NCI-H2107 treated with DMSO at 0.1 percent for 48 hours (cell line): Measurements from ENCODE around the gene SAMD4A.
"Not testable (repeated sequence)": the region's sequence is repeated elsewhere in the genome, so short reads cannot be mapped to it uniquely, and the experiment has no call there.

Source experiments
- DNase-seq: peaks from one replicate; lab custom pipeline; 2025; ENCODE audit not compliant: unreplicated experiment; lab: John Stamatoyannopoulos, UW

The SAMD4A gene

DNA sequence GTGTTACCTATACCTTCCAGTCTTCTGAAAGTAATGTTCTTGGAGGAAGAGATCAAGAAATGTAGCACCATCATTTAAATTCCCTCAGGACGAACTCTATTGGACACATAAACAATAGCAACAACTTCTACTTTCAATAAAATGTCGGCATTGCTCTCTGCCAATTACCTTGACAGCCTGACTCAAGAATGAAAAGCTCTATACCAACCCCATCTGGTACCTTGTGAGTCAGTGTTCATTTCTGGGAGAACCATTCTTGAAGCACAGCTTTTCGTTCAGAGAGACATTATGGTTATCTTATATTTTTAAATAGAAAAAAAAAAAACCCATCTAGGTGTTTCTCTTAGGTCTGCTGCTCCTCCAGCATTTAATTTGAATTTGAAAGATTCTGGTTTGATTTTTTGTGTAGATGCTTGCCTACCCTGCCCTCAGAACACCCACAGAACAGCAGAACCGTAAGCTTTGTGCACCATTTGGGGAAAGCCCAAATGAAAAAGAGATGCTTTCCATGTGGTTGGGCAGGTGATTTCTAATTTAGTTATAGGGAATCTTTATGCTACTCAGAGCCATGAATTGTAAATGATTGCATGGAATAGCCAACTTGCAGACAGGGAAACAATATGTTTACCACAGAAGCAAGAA lies 156.0 kb downstream of the SAMD4A start:
- DNase-seq = no peak

DNA sequence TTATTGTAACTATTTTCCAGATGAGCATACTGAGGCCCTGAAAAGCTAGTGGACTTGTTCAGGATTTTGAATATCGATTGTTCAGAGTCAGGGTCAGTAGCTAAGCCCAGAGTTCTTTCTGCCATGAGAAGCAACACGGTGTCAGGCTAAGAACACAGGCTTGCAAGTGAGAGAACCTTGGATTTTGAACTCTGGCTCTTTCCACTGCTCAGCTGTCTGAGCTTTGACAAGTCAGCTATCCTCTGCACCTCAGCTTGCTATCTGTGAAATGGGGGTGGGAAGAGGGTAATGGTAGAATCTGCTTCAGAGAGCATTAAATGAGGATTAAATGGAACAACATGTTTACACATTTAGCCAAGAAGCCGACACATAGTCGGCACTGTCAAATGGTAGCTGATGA lies 157.2 kb downstream of the SAMD4A start:
- no peak for DNase-seq

DNA sequence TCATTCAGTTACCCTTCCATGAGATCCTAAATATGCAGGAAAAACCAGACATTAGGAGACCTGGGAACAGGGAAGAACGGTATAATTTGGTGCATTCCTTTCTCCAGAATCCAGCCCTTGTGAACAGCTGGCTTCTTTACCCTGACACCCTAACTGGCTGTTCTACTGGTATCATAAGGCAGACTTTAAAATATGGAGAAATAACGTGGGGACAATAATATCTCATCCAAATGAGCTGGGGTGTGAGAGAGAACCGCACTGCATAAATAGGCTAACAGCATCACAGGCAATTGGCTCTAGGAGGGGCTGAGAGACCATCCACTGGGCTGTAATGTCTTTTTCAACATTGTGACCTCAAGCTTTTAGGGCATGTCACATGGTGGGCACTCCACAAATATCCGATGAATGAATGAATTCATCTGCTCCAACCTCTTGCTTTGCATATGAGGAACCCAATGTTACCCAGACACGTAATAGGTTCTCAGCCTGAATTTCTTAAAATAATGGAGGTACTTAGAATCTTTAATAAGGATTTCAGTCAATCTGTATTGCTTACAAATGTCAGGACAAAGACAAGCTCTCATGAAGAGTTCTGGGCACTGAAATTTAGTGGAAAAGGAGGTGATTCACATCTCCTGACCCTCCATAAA lies 157.9 kb downstream of the SAMD4A start:
- DNase-seq = no peak

- no peak for DNase-seq
Measured at GRCh38 chr14:54725998-54726397, 159.1 kb downstream of the SAMD4A start.

DNA sequence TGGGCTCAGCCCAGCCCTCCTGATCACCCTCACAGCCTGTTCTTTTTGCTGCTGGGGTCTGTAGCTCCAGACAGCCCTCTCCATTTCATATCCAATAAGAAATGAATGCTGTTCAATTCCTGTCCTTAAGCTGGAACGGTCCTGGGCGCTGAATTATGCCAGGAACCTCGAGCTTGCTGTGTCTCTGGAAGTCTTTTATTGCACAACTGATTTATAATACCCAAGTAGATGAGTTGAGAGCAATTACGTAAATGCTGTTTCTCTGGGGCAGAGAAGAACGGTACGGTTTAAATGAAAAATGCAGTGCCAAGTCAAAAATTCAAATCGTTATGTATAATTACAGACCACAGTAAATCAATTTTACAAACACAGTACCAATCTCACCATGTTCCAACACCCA lies 161.0 kb downstream of the SAMD4A start:
- DNase-seq = no peak

GRCh38 chr14:54728700-54729527 lies 162.0 kb downstream of the SAMD4A start:
- no peak for DNase-seq

GRCh38 chr14:54730156-54730961 lies 163.4 kb downstream of the SAMD4A start:
- no peak for DNase-seq

- no peak for DNase-seq
Measured at GRCh38 chr14:54734966-54735365, 168.0 kb downstream of the SAMD4A start.

- no peak for DNase-seq
Measured at GRCh38 chr14:54735424-54735823, 168.5 kb downstream of the SAMD4A start.

DNA sequence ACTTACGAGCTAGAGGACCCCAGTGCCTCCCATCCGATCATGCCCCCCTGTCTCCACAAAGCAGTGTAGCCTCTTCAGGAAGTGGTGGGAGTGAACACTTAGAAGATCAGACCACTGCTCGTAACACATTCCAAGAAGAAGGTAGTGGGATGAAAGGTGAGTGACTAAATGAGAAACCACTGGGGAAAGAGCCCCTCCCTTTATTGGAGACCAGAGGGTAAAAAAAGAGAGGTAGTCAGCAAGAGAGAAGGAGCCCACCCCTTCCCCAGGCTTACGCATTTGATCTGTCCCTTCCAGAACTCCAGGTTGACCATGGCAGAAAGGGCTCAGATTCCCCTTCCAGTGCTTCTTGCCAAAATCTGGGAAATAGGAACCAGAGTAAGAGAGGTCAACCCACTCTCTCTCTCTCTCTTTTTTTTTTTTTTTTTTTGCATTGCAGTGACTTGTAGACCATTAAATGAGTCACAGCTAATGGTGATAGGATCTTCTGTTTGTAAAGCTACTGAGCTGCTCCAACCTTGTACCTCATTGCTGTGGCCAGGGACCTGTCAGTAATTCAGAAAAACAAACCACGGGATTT lies 170.3 kb downstream of the SAMD4A start:
- no peak for DNase-seq

- no peak for DNase-seq
Measured at GRCh38 chr14:54738009-54738408, 171.1 kb downstream of the SAMD4A start.

DNA sequence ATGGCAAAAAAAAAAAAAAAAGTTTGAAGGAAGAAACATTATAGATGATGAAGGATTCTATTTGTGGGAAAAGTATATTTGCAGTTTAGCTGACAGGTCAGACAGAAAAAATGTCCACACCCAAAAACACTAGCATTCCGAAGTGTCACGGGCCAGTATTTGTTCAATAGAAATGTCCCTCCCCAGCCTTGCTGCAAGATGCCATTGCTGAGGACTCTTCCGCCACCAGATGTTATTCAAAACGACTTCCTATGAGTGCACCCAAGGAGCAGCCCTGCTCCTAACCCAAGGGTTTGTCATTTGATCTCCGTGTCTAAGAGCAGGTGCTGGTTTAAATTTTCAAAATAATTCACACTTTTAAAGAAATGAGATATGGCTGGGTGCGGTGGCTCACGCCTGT lies 172.6 kb downstream of the SAMD4A start:
- DNase-seq = no peak

DNA sequence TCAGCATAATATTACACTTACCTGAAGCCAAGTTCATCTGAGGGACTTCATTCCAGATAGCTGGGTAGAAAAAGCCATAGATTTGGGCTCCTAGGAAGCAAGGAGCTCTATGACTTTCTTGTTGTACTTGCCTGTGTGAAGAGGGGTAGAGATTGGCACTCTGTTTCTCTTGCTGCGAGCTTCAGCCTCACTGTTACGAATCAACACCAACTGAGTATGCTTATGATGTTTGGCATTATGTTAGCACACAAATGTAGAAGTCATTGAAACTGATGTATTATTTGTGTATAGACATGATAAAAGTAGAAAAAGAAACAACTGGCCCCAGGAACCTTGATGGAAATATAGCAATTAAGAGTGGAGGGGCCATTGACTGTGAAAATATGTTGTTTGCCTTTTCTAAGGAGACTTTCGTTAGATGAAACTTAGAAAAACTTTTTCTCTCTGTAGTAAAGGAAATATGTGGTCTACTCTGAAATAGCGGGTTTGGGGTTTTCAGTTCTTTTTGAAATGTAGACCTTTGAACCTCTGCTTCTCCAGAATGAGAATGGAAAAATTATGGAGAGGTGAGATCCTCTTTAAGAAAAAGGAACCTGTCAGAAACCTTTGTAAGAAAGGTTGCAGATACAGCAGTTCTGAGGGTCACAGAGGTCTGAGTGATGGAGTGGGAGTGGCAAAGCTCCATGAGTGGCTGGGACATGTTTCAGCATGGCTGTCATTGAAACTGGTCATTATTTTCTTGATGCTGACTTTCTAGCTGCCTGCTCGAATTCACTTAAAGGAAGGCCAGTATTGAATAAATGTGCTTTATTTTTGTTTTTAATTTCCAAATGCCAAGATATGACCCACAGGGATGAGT lies 175.8 kb downstream of the SAMD4A start:
- no peak for DNase-seq

- no peak for DNase-seq
Measured at GRCh38 chr14:54743382-54743781, 176.5 kb downstream of the SAMD4A start.

DNA sequence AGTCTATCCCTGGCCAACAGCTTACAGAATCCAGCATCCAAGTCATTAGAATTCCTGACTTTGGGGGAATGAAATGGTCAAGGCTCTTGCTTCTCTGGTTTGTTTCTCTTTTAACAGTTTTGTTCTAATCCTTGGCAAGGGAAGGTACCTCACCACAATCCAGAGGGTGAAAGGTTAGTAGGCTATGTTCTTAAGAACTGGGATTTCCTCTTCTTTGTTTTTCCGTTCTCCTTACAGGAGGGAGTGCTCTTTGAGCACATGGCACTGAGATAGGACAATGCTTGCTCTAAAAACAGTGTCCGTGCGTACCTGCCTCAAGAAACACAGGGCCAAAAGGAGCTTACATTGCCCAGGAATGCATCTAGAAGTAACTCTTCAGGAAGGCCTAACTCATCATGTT lies 179.1 kb downstream of the SAMD4A start:
- DNase-seq = no peak

GRCh38 chr14:54747616-54748015 lies 180.7 kb downstream of the SAMD4A start:
- no peak for DNase-seq

DNA sequence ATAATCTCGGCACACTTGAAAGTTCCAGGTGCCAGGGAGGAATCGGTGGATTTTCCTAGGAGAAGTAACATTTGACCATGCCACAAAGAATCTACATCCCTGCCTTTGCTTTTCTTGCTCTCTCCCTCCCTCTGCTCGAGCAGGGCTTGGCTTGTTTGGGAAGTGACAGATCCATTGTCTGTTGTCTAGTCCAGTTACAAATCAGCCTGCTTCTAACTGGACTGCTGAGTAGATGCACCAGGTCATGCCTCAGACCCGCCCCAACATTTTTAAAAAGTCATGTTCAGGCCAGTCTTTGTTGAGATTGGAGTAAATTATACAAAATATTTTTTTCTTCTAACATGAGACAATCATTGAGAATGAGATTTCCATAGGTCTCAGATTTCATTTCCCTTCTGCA lies 182.3 kb downstream of the SAMD4A start:
- no peak for DNase-seq

GRCh38 chr14:54749727-54750126 lies 182.8 kb downstream of the SAMD4A start:
- DNase-seq = no peak

GRCh38 chr14:54752611-54753010 lies 185.7 kb downstream of the SAMD4A start:
- DNase-seq = not testable (repeated sequence)

DNA sequence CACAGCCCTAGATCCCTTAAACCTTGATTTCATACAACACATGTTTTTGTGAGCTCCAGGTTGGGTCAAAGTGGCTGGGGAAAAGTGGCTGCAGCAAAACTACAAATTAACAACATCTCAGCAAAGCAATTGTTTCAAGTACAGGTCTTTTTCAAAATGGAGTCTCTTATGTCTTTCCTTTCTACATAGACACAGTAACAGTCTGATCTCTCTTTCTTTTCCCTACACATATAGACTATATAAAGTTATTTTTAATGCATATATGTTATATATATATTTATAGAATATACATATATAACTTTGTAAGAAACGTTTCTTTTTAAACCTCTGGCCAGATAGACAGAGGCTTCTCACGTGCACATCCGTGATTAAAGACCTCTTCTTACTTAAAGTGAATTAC lies 186.5 kb downstream of the SAMD4A start:
- not testable (repeated sequence) for DNase-seq
